Spleen (tissue), 7 donors: ENCODE data around the gene AMOTL2.

Source experiments
- CTCF ChIP-seq, 11 experiments: fragments of 200-600 bp in 7 of 11; fragments of 450-650 bp in 4 of 11; sonication (generic) in 4 of 11; IDR thresholded peaks in 8 of 11; conservative IDR thresholded peaks in 3 of 11; 1 replicate in 7 of 11; 2 replicates in 4 of 11; pipeline versions ENCODE4 v1.4.0 to v1.8.0; 2016 to 2021; ENCODE audit warnings: antibody characterized with exemption in 11 of 11, inconsistent platforms in 4 of 11, mild to moderate bottlenecking in 1 of 11
- POLR2A ChIP-seq, 3 donors: fragments of 450-650 bp; IDR thresholded peaks; one replicate each; pipeline ENCODE4 v1.5.1; 2017; ENCODE audit warnings: antibody characterized with exemption in 3 of 3, mild to moderate bottlenecking in 1 of 3
- donor health status: DM: no; HTN: no; CAD: no; lungs with moderate emphysema.
- donor health status: DM: no; HTN: no; CAD: no.
- donor health status: DM: no; HTN: no; CAD: no.

- TF ChIP-seq CTCF (IDR thresholded peaks at IDR 0.05 in 8 of 11, conservative IDR thresholded peaks at IDR 0.05 in 3 of 11) (no peak), POLR2A (IDR thresholded peaks at IDR 0.05) (no peak)
These were observed 56.1 kb downstream of the AMOTL2 start for GRCh38 chr3:134318166-134318565.
